SU-DHL-6 (cell line): ENCODE measurements around the gene SNRNP200.

Experiments
- H2AFZ ChIP-seq: fragments of 200-600 bp; sonication (generic); 2 replicates; pipeline ENCODE4 v1.6.1; 2014; ENCODE audit warnings: low read depth, mild to moderate bottlenecking, moderate library complexity, mixed read lengths, antibody characterized with exemption, low read length; ENCODE audit not compliant: severe bottlenecking
- H3F3A ChIP-seq: fragments of 200-600 bp; shearing (Covaris generic); 2 replicates; pipeline ENCODE4 v1.6.0; 2016; ENCODE audit warnings: antibody characterized with exemption, mild to moderate bottlenecking; ENCODE audit not compliant: insufficient read depth
- H3K27ac ChIP-seq: fragments of 200-600 bp; sonication (generic); 2 replicates; pipeline ENCODE4 v1.5.1; 2016; ENCODE audit warnings: low read depth, mild to moderate bottlenecking, low read length, moderate library complexity, mixed read lengths
- H3K27me3 ChIP-seq: fragments of 200-600 bp; sonication (generic), shearing (Covaris generic); 2 replicates; pipeline ENCODE4 v1.6.0; 2014; ENCODE audit warnings: mild to moderate bottlenecking, low read length
- H3K36me3 ChIP-seq: fragments of 200-600 bp; sonication (generic); 2 replicates; pipeline ENCODE4 v1.6.1; 2014; ENCODE audit warnings: mild to moderate bottlenecking, low read length, mixed read lengths
- H3K4me2 ChIP-seq: fragments of 300-600, 200-600 bp; shearing (Covaris generic), sonication (generic); 2 replicates; pipeline ENCODE4 v1.6.0; 2014; ENCODE audit warnings: low read length, low read depth, mild to moderate bottlenecking; ENCODE audit not compliant: poor library complexity, severe bottlenecking
- H3K4me3 ChIP-seq: fragments of 200-600 bp; sonication (generic); 2 replicates; pipeline ENCODE4 v1.5.1; 2014; ENCODE audit warnings: antibody characterized with exemption, low read length, mild to moderate bottlenecking, mixed read lengths; ENCODE audit not compliant: insufficient read depth, poor library complexity, severe bottlenecking
- H3K79me2 ChIP-seq: fragments of 200-600 bp; sonication (generic); 2 replicates; pipeline ENCODE4 v1.6.1; 2014; ENCODE audit warnings: mild to moderate bottlenecking, low read length, moderate library complexity; ENCODE audit not compliant: insufficient read depth
- H3K9ac ChIP-seq: fragments of 200-600 bp; sonication (generic); 2 replicates; pipeline ENCODE4 v1.7.0; 2014; ENCODE audit warnings: mild to moderate bottlenecking, low read length
- H3K9me2 ChIP-seq: fragments of 200-600 bp; sonication (generic); replicated peaks from 2 replicates; pipeline ENCODE4 v1.6.1; 2014; ENCODE audit warnings: low read length; ENCODE audit not compliant: insufficient read depth
- H3K9me3 ChIP-seq: fragments of 200-600 bp; sonication (generic); 2 replicates; pipeline ENCODE4 v1.6.1; 2014; ENCODE audit warnings: low read length, mixed read lengths; ENCODE audit not compliant: insufficient read depth
- H4K20me1 ChIP-seq: fragments of 200-600 bp; sonication (generic); 2 replicates; pipeline ENCODE4 v1.6.1; 2014; ENCODE audit warnings: low read depth, mild to moderate bottlenecking, antibody characterized with exemption, low read length, moderate library complexity, mixed read lengths
- EZH2phosphoT487 ChIP-seq: fragments of 200-600 bp; sonication (generic), shearing (Covaris generic); conservative IDR thresholded peaks from 2 replicates; pipeline ENCODE4 v1.6.1; 2018; ENCODE audit warnings: mild to moderate bottlenecking, antibody characterized with exemption, low read length, moderate library complexity, mixed read lengths
- TF ChIP-seq, protein P1 (sequence below): fragments of 200-600 bp; sonication (generic); IDR thresholded peaks from one replicate; pipeline ENCODE4 v1.5.1; 2017; ENCODE audit warnings: antibody characterized with exemption, mild to moderate bottlenecking, low read length, moderate library complexity; ENCODE audit not compliant: insufficient read depth, poor library complexity, severe bottlenecking

Gene SNRNP200

GRCh38 chr2:96267159-96267971 is 38.0 kb downstream of the SNRNP200 start:
- Histone ChIP-seq H3K27me3 (no peaks in the 10 kb centered on the region), H3K79me2 (peaks cover 49% of the 10 kb centered on the region), H3K4me2 (peak overlapping the region; percentile 62), H2AFZ (no peak overlapping the region), H3K27ac (no peak overlapping the region), H4K20me1 (no peaks in the 10 kb centered on the region), H3K9me2 (no peaks in the 10 kb centered on the region), H3K9me3 (no peaks in the 10 kb centered on the region), H3K36me3 (peaks cover 3% of the 10 kb centered on the region; the same call in 1 of the 2 replicates), H3F3A (peaks cover 11% of the 10 kb centered on the region; the same call in 1 of the 2 replicates), H3K4me3 (peak overlapping the region; percentile 89), H3K9ac (peak overlapping the region; percentile 81)
- no peak for TF ChIP-seq EZH2phosphoT487
- TF ChIP-seq, protein P1, sequence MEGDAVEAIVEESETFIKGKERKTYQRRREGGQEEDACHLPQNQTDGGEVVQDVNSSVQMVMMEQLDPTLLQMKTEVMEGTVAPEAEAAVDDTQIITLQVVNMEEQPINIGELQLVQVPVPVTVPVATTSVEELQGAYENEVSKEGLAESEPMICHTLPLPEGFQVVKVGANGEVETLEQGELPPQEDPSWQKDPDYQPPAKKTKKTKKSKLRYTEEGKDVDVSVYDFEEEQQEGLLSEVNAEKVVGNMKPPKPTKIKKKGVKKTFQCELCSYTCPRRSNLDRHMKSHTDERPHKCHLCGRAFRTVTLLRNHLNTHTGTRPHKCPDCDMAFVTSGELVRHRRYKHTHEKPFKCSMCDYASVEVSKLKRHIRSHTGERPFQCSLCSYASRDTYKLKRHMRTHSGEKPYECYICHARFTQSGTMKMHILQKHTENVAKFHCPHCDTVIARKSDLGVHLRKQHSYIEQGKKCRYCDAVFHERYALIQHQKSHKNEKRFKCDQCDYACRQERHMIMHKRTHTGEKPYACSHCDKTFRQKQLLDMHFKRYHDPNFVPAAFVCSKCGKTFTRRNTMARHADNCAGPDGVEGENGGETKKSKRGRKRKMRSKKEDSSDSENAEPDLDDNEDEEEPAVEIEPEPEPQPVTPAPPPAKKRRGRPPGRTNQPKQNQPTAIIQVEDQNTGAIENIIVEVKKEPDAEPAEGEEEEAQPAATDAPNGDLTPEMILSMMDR: no peak

DNA sequence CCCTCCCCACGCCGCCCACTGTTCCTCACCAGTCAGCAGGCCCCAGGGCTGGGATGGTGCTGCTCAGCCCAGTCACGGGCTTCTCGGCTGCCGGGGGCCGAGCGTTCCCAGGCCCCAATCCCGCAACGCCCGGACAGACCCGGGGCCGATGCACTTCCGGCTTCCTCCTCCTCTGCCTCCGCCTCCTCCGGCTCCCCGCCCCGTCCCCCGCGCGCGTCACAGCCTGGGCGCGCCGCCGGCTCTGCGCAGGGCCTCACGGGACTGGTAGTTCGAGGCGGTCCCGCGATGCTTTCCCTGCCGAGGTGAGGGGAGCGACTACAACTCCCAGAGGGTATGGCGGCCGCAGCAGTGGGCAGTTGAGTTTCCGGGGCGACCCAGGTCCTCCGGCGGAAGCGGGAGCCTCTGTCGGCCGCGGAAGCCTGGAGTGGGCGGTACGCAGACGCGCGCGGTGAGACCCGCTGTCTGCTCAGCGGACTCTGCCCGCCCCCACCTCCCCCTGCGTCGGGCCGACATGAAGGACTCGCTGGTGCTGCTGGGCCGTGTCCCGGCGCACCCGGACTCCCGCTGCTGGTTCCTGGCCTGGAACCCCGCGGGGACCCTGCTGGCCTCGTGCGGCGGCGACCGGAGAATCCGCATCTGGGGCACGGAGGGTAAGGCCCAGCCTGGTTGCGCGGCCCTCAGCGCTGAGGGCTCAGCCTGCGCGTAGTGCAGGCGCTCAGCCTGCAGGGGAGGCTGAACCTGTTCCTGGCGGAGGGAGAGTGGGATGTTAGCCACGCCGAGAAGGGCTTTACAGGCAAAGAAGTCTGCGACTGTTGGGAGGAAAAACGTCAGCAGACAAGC is 39.3 kb downstream of the SNRNP200 start, which contains the start of the genes CIAO1 and TMEM127:
Gene CIAO1, plus strand, starts transcription at position 386 of the 840 bp plus-strand sequence. Its CDS starts 126 bp downstream, at position 512.
Gene TMEM127, minus strand, starts transcription at position 158 of the 840 bp plus-strand sequence. CDS start 616 bp downstream, outside the sequence.
- Histone ChIP-seq H2AFZ (peak within 1 kb of the TSS; percentile 77), H3F3A (peaks cover 2% of the 10 kb centered on the region; the same call in 1 of the 2 replicates), H3K27ac (peak within 1 kb of the TSS; percentile 40), H3K36me3 (peaks cover 3% of the 10 kb centered on the region; the same call in 1 of the 2 replicates), H3K4me2 (peak within 1 kb of the TSS; percentile 72), H3K9me2 (no peaks in the 10 kb centered on the region), H3K79me2 (peaks cover 60% of the 10 kb centered on the region), H3K9ac (peak within 1 kb of the TSS; percentile 81), H4K20me1 (no peaks in the 10 kb centered on the region), H3K27me3 (no peaks in the 10 kb centered on the region), H3K9me3 (no peaks in the 10 kb centered on the region), H3K4me3 (peak within 1 kb of the TSS; percentile 93)
- TF ChIP-seq, protein P1: no peak
- no peak for TF ChIP-seq EZH2phosphoT487

DNA sequence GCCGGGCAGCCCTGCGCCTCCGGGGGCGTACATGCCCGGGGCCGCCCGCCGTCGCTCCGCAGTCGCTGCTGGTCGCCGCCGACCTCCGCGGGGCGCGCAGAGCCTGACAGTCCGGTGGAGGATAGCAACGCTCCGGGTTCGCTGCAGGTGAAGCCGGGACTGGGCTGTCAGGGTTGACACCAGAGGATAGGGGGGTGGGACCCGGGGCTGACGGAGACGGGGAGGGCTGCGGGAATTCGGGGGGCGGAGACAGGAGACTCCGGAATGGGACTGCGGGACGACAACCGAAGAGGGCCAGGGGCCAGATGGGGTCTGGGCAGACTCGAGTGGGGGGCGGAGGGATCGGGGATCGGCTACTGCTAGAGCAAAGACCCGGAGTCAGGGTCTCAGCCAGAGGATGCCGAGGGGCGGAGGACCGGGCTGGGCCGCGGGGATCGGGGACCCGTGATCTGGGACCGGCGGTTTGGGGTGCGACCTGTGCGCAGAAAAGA is 40.0 kb downstream of the SNRNP200 start:
- H3K27ac ChIP-seq: peak overlapping the region; percentile 40
- H2AFZ ChIP-seq: peak overlapping the region; percentile 77
- no peaks in the 10 kb centered on the region for H3F3A ChIP-seq
- H3K4me3 ChIP-seq: peak overlapping the region; percentile 93
- no peaks in the 10 kb centered on the region for H4K20me1 ChIP-seq
- peak overlapping the region; percentile 72 for H3K4me2 ChIP-seq
- peak overlapping the region; percentile 81 for H3K9ac ChIP-seq
- H3K36me3 ChIP-seq: peaks cover 3% of the 10 kb centered on the region; the same call in 1 of the 2 replicates
- no peaks in the 10 kb centered on the region for H3K9me2 ChIP-seq
- no peak for TF ChIP-seq EZH2phosphoT487
- TF ChIP-seq, protein P1: no peak
- H3K9me3 ChIP-seq: no peaks in the 10 kb centered on the region
- peaks cover 66% of the 10 kb centered on the region for H3K79me2 ChIP-seq
- no peaks in the 10 kb centered on the region for H3K27me3 ChIP-seq
